Measurements from ENCODE around the gene MED13. TPM values are rescaled to one million over a fixed set of nuclear protein-coding genes. Genes with fewer than 3 reads are reported as not detected.

MED13 gene
- total RNA-seq, 1 donor from 2014 or later: 65.7 TPM

DNA sequence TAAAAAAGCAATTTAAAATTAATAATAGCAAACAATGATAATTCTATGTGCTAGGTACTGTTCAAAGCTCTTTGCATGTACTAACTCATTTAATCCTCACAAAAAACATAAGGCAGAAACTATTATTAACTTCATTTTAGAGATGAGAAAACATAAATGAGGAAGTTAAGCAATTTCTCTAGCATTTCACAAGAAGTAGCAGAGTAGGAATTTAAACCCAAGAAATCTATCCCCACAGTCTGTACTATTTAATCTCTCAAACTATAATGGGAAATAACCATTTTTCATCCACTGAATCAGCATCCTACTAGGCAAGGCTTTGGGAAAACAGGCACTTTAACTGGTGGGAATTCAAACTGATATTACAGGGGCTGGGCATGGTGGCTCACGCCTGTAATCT lies 95.0 kb downstream of the MED13 start:
- intact Hi-C loops (cut with DNase I): no loop called here
- Histone ChIP-seq H3K27ac (no peak overlapping the region), H3K4me3 (no peak overlapping the region), H3K36me3 (peaks cover 83% of the 10 kb centered on the region), H3K4me1 (no peaks in the 10 kb centered on the region), H3K9me3 (no peaks in the 10 kb centered on the region), H3K27me3 (no peaks in the 10 kb centered on the region)
- TF ChIP-seq, protein P1, sequence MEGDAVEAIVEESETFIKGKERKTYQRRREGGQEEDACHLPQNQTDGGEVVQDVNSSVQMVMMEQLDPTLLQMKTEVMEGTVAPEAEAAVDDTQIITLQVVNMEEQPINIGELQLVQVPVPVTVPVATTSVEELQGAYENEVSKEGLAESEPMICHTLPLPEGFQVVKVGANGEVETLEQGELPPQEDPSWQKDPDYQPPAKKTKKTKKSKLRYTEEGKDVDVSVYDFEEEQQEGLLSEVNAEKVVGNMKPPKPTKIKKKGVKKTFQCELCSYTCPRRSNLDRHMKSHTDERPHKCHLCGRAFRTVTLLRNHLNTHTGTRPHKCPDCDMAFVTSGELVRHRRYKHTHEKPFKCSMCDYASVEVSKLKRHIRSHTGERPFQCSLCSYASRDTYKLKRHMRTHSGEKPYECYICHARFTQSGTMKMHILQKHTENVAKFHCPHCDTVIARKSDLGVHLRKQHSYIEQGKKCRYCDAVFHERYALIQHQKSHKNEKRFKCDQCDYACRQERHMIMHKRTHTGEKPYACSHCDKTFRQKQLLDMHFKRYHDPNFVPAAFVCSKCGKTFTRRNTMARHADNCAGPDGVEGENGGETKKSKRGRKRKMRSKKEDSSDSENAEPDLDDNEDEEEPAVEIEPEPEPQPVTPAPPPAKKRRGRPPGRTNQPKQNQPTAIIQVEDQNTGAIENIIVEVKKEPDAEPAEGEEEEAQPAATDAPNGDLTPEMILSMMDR (IDR thresholded peaks at IDR 0.05): no peak
- no peak for DNase-seq
- ATAC-seq: no peak

DNA sequence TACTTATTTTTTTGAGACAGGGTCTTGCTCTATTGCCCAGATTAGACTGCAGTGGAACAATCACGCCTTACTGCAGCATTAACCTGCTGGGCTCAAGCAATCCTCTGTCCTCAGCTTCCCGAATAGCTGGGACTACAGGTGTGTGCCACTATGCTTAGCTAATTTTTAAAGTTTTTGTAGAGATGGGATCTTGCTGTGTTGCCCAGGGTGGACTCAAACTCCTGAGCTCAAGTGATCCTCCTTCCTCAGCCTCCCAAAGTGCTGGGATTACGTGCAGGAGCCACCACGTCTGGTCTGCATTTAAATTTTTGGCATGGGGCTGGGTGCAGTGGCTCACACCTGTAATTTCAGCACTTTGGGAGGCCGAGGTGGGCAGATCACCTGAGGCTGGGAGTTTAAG lies 96.3 kb downstream of the MED13 start:
- Histone ChIP-seq H3K27me3 (no peaks in the 10 kb centered on the region), H3K4me3 (no peak overlapping the region), H3K9me3 (no peaks in the 10 kb centered on the region), H3K27ac (no peak overlapping the region), H3K4me1 (no peaks in the 10 kb centered on the region), H3K36me3 (peaks cover 89% of the 10 kb centered on the region)
- TF ChIP-seq, protein P1 (IDR thresholded peaks at IDR 0.05): no peak
- intact Hi-C loops (cut with DNase I): no loop called here
- DNase-seq: no peak
- no peak for ATAC-seq

DNA sequence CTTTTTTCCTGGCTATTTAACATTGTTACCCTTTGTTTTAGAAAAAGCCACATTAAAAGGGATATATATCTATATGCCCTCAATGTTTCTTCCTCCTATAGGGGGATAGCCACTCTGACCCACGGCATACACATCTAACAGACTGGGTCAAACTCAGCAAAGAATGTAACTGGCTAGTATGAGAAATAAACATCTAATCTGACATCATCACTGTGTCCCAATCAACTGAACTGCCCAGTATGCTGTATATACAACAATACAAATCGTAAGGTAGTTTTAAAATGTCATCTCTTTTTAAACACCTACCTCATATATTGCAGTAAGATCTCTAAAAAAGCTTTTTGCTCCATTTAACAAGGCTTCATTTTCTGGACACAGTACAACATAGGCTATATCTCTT lies 97.3 kb downstream of the MED13 start:
- TF ChIP-seq, protein P1 (IDR thresholded peaks at IDR 0.05): no peak
- no peak overlapping the region for H3K4me3 ChIP-seq
- no peak for DNase-seq
- H3K9me3 ChIP-seq: no peaks in the 10 kb centered on the region
- H3K36me3 ChIP-seq: peaks cover 97% of the 10 kb centered on the region
- intact Hi-C loops (cut with DNase I): no loop called here
- ATAC-seq: no peak
- H3K27ac ChIP-seq: no peak overlapping the region
- no peaks in the 10 kb centered on the region for H3K27me3 ChIP-seq
- H3K4me1 ChIP-seq: no peaks in the 10 kb centered on the region

DNA sequence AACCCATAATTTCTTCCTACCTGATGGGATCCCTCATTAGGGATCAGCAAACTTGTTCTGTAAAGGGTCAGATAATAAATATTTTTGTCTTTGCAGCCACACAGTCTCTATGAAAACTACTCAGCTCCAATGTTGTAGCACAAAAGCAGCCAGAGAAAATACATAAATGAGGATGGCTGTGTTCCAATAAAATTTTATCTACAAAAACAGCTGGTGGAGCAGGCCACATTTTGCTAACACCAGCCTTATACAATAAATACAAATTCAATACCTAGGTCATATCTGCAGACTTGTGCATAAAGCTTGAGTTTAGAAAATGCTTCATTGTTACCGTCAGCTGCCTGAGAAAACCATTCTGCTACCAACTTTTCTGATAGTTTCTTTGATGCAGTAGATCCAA lies 98.9 kb downstream of the MED13 start:
- intact Hi-C loops (cut with DNase I): no loop called here
- no peaks in the 10 kb centered on the region for H3K27me3 ChIP-seq
- no peak overlapping the region for H3K27ac ChIP-seq
- H3K4me3 ChIP-seq: no peak overlapping the region
- ATAC-seq (no peak), DNase-seq (no peak)
- peaks cover 97% of the 10 kb centered on the region for H3K36me3 ChIP-seq
- TF ChIP-seq, protein P1 (IDR thresholded peaks at IDR 0.05): no peak
- no peaks in the 10 kb centered on the region for H3K4me1 ChIP-seq
- no peaks in the 10 kb centered on the region for H3K9me3 ChIP-seq

DNA sequence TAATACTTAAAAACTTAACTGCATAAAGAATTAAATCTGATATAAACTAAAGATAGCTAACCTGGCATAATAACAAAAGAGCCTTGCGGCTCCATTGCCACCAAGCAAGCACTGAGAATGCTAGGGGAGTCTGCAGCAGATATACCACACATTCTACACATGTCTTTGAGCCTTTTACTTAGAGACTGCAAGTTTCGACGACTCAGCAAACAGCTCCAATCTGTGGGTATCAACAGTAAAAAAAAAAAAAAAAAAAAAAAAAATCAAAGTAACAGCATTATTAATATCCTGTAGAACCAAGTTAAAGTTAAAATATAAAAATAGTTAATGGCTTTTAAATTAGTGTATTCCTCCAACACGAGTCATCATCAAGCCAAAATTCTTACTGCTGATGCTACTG lies 109.5 kb downstream of the MED13 start:
- H3K9me3 ChIP-seq: no peaks in the 10 kb centered on the region
- no peaks in the 10 kb centered on the region for H3K4me1 ChIP-seq
- TF ChIP-seq, protein P1 (IDR thresholded peaks at IDR 0.05): no peak
- H3K4me3 ChIP-seq: no peak overlapping the region
- H3K27me3 ChIP-seq: no peaks in the 10 kb centered on the region
- no peak for DNase-seq
- intact Hi-C loops (cut with DNase I): no loop called here
- no peak overlapping the region for H3K27ac ChIP-seq
- H3K36me3 ChIP-seq: peaks cover 98% of the 10 kb centered on the region
- ATAC-seq: no peak

DNA sequence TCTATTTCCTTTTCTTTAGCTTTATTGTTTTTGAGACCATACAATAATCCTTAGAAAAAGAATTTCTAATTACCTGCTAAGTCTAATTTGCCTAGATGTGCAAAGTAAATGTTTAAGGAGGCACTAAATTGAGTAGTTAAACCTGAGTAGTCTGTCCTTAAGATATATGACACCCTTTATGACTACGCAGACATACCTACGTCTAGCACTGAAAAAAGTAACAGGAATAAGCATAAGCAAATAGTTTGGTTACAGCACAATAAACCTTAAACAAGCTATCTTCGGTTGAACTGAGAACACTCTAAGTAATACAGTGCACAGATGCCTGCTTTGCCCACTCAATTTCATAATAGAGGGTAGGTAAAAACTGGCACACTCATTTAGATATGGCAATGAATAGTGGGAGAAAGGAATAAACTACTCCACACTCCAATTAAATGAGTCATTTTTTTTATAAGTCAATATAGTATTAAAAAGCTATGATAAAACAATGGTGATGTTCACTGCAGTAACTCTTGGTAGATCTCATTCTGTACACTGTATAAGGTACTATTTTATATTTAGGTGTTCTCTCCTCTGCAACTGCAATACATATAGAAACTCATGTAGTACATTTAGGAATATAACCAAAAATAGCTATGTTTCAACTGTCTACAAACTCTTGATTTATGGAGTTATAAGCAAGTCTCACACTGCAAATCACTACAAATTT lies 117.6 kb downstream of the MED13 start:
- Histone ChIP-seq H3K36me3 (peaks cover 85% of the 10 kb centered on the region), H3K4me3 (no peak overlapping the region), H3K27me3 (no peaks in the 10 kb centered on the region), H3K9me3 (no peaks in the 10 kb centered on the region), H3K4me1 (no peaks in the 10 kb centered on the region), H3K27ac (no peak overlapping the region)
- DNase-seq (no peak), ATAC-seq (no peak)
- intact Hi-C loops (cut with DNase I): no loop called here
- TF ChIP-seq, protein P1 (IDR thresholded peaks at IDR 0.05): no peak
